T-helper 2 cell treated with Interferon-gamma antibody and Interleukin-4, amounts not matched to agents 100 ng/mL and 5 ng/mL, for 36 hours (primary cell): ENCODE data around the gene ADAMTS1. TPM values are rescaled to one million over a fixed set of nuclear protein-coding genes. Genes with fewer than 3 reads are reported as not detected.
"Not testable (repeated sequence)": the region's sequence is repeated elsewhere in the genome, so short reads cannot be mapped to it uniquely, and the experiment has no call there.

Experiments
- intact Hi-C: fragments of 100-400 bp; cut with micrococcal nuclease; formaldehyde crosslinking; loops from one replicate; pipeline ENCODE4 v1.15.1; 2023
- total RNA-seq: library from RNA; stranded (reverse); gene quantifications from 2 replicates; pipeline ENCODE4 v1.2.3, GENCODE V29; 2022

ADAMTS1 gene
- total RNA-seq: 4.5 and 7.9 TPM in 2 replicates

GRCh38 chr21:26845066-26845758, at the start of gene ADAMTS1:
Gene ADAMTS1, minus strand, starts transcription at chr21:26845409. Its CDS starts 455 bp downstream, at chr21:26844954.
- intact Hi-C loops: loop anchor here (5.0 to 10.0 kb wide), 2 partner anchors 1110 to 1238 kb away; partner anchors contain the start of genes ATP5PF, GABPA and MRPL39

GRCh38 chr21:26892151-26892550, 46.9 kb upstream of the ADAMTS1 start:
- intact Hi-C loops: no loop called here

GRCh38 chr21:26888931-26889330, 43.7 kb upstream of the ADAMTS1 start:
- intact Hi-C loops: no loop called here

- intact Hi-C loops: no loop called here
These were observed 43.0 kb upstream of the ADAMTS1 start for GRCh38 chr21:26888256-26888655.

GRCh38 chr21:26887251-26887650, 42.0 kb upstream of the ADAMTS1 start:
- intact Hi-C loops: no loop called here

GRCh38 chr21:26884436-26884835, 39.2 kb upstream of the ADAMTS1 start:
- intact Hi-C loops: no loop called here

- intact Hi-C loops: no loop called here
These were observed 38.6 kb upstream of the ADAMTS1 start for GRCh38 chr21:26883768-26884167.

GRCh38 chr21:26881504-26882228, 36.5 kb upstream of the ADAMTS1 start:
- intact Hi-C loops: no loop called here

- intact Hi-C loops: no loop called here
These were observed 31.8 kb upstream of the ADAMTS1 start for GRCh38 chr21:26877018-26877417.

GRCh38 chr21:26874347-26874746, 29.1 kb upstream of the ADAMTS1 start:
- intact Hi-C loops: no loop called here

- intact Hi-C loops: no loop called here
These were observed 20.6 kb upstream of the ADAMTS1 start for GRCh38 chr21:26865857-26866256.

GRCh38 chr21:26856871-26857350, 11.7 kb upstream of the ADAMTS1 start:
- intact Hi-C loops: not testable (repeated sequence)

- intact Hi-C loops: loop anchor here (5.0 kb wide), 2 partner anchors 1198 to 1483 kb away; no protein-coding TSS in a partner anchor
These were observed 9.5 kb upstream of the ADAMTS1 start for GRCh38 chr21:26854695-26855094.

- intact Hi-C loops: loop anchor here (5.0 kb wide), 2 partner anchors 1200 to 1485 kb away; no protein-coding TSS in a partner anchor
These were observed 7.2 kb upstream of the ADAMTS1 start for GRCh38 chr21:26852423-26852822.

GRCh38 chr21:26851109-26851944, 6.1 kb upstream of the ADAMTS1 start:
- intact Hi-C loops: loop anchor here (5.0 kb wide), 2 partner anchors 1201 to 1486 kb away; no protein-coding TSS in a partner anchor

GRCh38 chr21:26850116-26850643, 5.0 kb upstream of the ADAMTS1 start:
- intact Hi-C loops: loop anchor here (1.0 to 5.0 kb wide), 3 partner anchors 1202 to 1895 kb away; no protein-coding TSS in a partner anchor

GRCh38 chr21:26849428-26850115, 4.4 kb upstream of the ADAMTS1 start:
- intact Hi-C loops: loop anchor here (1.0 to 10.0 kb wide), 7 partner anchors 852 to 1896 kb away; partner anchors contain the start of genes ATP5PF, GABPA and MRPL39

- intact Hi-C loops: loop anchor here (5.0 to 10.0 kb wide), 2 partner anchors 1113 to 1241 kb away; partner anchors contain the start of genes ATP5PF, GABPA and MRPL39
These were observed 2.7 kb upstream of the ADAMTS1 start for GRCh38 chr21:26847921-26848320.

GRCh38 chr21:26847002-26847401, 1.8 kb upstream of the ADAMTS1 start:
- intact Hi-C loops: loop anchor here (5.0 to 10.0 kb wide), 2 partner anchors 1112 to 1240 kb away; partner anchors contain the start of genes ATP5PF, GABPA and MRPL39
